ENCODE measurements around the gene ADAMTS16. TPM values are rescaled to one million over a fixed set of nuclear protein-coding genes. Genes with fewer than 3 reads are reported as not detected.

The ADAMTS16 gene
- polyA plus RNA-seq, 3 donors, result not detected

GRCh38 chr5:5342784-5343183 lies 202.7 kb downstream of the ADAMTS16 start:
- no peak for TF ChIP-seq CTCF (IDR thresholded peaks at IDR 0.05)

GRCh38 chr5:5343568-5343967 lies 203.4 kb downstream of the ADAMTS16 start:
- Mint-ChIP-seq H3K4me1 (no peaks in the 10 kb centered on the region), H3K4me3 (no peak overlapping the region), H3K27ac (no peak overlapping the region), H3K27me3 (ENCODE audit: low read depth in 3 of 3) (no peaks in the 10 kb centered on the region), H3K9me3 (peaks cover 4 to 39% (median 11%) of the 10 kb centered on the region in 7 donors), H3K36me3 (no peaks in the 10 kb centered on the region)
- H2AFZ ChIP-seq (ENCODE audit: insufficient read depth, low read depth, low read length, poor library complexity, severe bottlenecking), result no peak overlapping the region
- no peak overlapping the region for H3K27ac ChIP-seq (ENCODE audit: low read depth in 1 of 2, low read length in 2 of 2)
- WGBS (ENCODE audit: insufficient coverage), result 85% methylated on average over 6 of the region's 6 CpGs
- no peaks in the 10 kb centered on the region for H3K27me3 ChIP-seq (ENCODE audit: control insufficient read depth in 2 of 2, insufficient read depth in 2 of 2, low read length in 2 of 2)
- H3K79me2 ChIP-seq (ENCODE audit: insufficient read depth, low read length), result no peaks in the 10 kb centered on the region
- TF ChIP-seq CTCF (IDR thresholded peaks at IDR 0.05), result no peak
- H3K36me3 ChIP-seq (replicated peaks in 1 of 2; ENCODE audit: control insufficient read depth in 1 of 2, insufficient read depth in 2 of 2, low read length in 2 of 2), result no peaks in the 10 kb centered on the region
- H3K4me3 ChIP-seq (replicated peaks in 1 of 3; ENCODE audit: low read depth in 2 of 3, low read length in 3 of 3), result no peak overlapping the region
- H3K9me3 ChIP-seq (replicated peaks in 1 of 2; ENCODE audit: control insufficient read depth in 1 of 2, insufficient read depth in 1 of 2, low read length in 2 of 2), result peaks cover 5 to 10% of the 10 kb centered on the region in 2 donors
- intact Hi-C loops (cut with micrococcal nuclease), result no loop called here
- no peak overlapping the region for H3K9ac ChIP-seq (ENCODE audit: insufficient read depth, low read length, poor library complexity, severe bottlenecking)
- H3K4me2 ChIP-seq (replicated peaks; ENCODE audit: extremely low read depth, low read length, poor library complexity, severe bottlenecking), result no peak overlapping the region
- H3K4me1 ChIP-seq (ENCODE audit: control insufficient read depth in 1 of 2, insufficient read depth in 2 of 2, low read length in 2 of 2), result no peaks in the 10 kb centered on the region
- no peak for DNase-seq
- no peaks in the 10 kb centered on the region for H4K20me1 ChIP-seq (ENCODE audit: insufficient read depth, low read length)

More at GRCh38 chr5:5342784-5343183, 202.7 kb downstream of the ADAMTS16 start:
- Histone ChIP-seq H3K9ac (ENCODE audit: insufficient read depth, low read length, poor library complexity, severe bottlenecking) (no peak overlapping the region), H3K4me3 (replicated peaks in 1 of 3; ENCODE audit: low read depth in 2 of 3, low read length in 3 of 3) (no peak overlapping the region), H3K4me2 (replicated peaks; ENCODE audit: extremely low read depth, low read length, poor library complexity, severe bottlenecking) (no peak overlapping the region), H3K9me3 (replicated peaks in 1 of 2; ENCODE audit: control insufficient read depth in 1 of 2, insufficient read depth in 1 of 2, low read length in 2 of 2) (peaks cover 7 to 10% of the 10 kb centered on the region in 2 donors), H3K4me1 (ENCODE audit: control insufficient read depth in 1 of 2, insufficient read depth in 2 of 2, low read length in 2 of 2) (no peaks in the 10 kb centered on the region), H3K27me3 (ENCODE audit: control insufficient read depth in 2 of 2, insufficient read depth in 2 of 2, low read length in 2 of 2) (no peaks in the 10 kb centered on the region), H3K36me3 (replicated peaks in 1 of 2; ENCODE audit: control insufficient read depth in 1 of 2, insufficient read depth in 2 of 2, low read length in 2 of 2) (no peaks in the 10 kb centered on the region), H4K20me1 (ENCODE audit: insufficient read depth, low read length) (no peaks in the 10 kb centered on the region), H3K79me2 (ENCODE audit: insufficient read depth, low read length) (no peaks in the 10 kb centered on the region), H3K27ac (ENCODE audit: low read depth in 1 of 2, low read length in 2 of 2) (no peak overlapping the region), H2AFZ (ENCODE audit: insufficient read depth, low read depth, low read length, poor library complexity, severe bottlenecking) (no peak overlapping the region)
- DNase-seq, result no peak
- Mint-ChIP-seq H3K9me3 (peaks cover 4 to 34% (median 11%) of the 10 kb centered on the region in 7 donors), H3K27me3 (ENCODE audit: low read depth in 3 of 3) (no peaks in the 10 kb centered on the region), H3K4me1 (no peaks in the 10 kb centered on the region), H3K27ac (no peak overlapping the region), H3K4me3 (no peak overlapping the region), H3K36me3 (no peaks in the 10 kb centered on the region)
- intact Hi-C loops (cut with micrococcal nuclease), result no loop called here
